HuH-7.5 (cell line): ENCODE results near the gene ATXN1.

Experiments used
- DNase-seq: peaks from one replicate; pipeline ENCODE4 v3.0.0; 2011; ENCODE audit warnings: low spot score

Gene ATXN1

DNA sequence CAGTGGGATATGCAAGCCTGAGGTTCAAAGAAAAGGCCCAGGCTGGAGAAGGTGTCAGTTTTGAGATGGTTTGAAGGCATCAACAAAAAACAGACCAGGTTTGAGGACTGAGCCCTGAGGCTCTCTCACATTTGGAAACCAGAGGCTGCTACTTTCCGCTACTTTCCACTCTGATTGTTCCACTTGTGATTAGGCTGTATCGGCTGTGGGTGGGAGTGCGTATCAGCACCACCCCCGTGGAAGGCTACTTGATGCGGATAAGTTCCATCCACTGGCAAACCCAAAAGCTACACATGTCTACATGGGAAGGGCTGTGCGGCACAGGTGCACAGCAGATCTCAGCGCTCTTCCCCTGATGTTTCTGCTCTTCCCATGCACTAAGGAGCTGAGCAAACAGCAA is 324.2 kb downstream of the ATXN1 start:
- no peak for DNase-seq

DNA sequence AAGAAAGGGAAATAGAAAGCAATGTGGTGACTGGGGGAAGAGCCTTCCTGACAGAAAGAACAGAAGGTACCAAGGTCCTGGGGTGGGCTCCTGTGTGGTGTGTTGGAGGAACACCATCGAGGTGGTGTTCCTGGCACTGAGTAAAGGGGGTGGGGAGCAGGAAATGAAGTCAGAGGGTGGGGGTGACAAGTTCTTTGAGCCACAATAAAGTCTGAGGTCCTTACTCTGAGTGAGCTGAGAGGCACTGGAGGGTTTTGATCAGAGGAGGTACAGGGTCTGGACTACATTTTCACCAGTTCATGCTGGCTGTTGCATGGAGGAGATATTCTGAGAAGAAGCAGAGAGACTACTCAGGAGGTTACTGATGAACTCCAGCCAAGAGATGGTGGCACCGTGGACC is 324.7 kb downstream of the ATXN1 start:
- DNase-seq, result no peak

DNA sequence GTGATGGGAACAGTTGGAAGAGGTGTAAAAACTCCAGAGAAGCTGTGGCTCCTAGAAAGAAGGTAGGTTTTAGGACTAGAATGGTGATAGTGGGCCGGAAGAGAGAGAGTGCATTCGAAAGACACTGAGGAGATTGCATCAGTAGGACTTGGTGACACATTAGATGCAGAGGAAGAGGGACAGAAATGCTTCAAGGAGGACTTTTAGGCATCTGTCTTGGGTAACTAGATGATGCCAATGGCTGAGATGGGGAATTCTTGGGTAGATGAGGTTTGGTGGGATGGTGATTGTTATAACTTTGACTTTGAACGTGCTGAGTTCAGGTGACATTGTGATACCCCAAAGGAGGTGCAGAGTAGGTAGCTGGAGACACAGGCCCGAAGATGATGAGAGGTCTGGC is 326.4 kb downstream of the ATXN1 start:
- no peak for DNase-seq

DNA sequence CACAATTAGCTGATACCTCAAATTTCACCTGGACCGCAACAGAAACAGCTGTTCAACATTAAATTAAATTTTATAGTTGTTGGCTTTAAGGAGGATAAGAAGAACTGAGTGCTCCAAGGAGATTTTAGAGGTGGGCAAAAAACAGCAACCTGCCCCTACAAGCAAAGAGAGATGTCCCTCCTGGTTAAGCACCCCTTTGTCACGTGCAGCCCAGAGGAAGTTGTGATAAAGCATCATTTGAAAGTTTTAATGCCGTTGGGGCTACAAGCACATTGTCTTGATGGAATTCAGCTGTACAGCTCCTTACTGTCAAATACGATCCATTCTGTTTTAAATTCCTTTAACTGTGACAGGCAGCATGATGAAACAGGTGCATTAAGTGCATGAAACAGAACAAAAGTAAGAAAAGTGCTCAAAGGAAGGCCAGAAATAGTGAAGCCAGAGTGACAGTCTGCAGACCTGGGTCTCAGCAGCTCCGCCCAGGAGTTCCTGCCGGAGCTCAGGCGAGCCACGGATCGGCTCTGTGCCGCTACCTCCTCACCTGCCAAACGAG is 327.8 kb downstream of the ATXN1 start:
- no peak for DNase-seq

DNA sequence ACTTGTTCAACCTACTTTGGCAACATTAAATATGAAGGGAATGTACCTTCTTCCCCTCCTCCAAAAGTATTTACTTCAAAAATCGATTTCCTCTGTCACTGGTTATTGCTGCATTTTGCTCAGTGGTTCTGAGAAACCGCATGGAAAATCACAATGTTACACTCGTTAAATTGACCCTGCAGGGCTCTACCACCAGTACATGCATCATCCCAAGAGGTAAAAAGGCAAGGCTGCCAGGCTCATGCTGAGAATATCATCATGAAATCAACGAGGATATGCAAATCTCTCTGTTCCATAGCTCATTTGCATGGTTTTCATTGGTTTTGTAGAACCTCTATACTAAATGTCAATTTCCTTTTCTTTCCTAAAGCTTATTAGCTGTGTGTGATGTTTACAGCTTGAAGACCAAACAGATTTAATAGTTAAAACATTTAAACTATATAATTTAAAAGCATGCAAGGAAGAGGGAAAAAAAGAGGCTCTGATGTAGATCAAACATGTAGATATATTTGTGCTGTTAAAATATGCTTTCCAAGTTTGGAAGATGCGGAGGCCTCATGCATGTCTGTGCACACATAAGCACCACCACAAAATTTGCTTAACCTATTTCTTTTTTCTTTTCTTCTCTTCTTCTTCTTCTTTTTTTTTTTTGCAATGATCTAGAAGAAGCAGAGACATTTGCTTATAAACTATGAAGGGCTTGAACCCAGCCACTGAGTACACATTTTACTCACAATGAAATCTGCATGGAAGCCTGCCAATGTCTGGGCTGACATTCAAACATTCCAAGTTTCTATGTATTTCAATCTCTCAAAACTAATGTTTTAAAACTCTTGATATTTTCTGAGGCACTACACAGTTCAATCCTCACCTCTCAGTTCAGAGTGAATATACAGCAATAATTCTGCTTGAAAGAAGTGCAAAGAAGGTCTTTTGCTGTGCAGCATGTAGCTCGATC is 328.9 kb downstream of the ATXN1 start:
- DNase-seq, result no peak

DNA sequence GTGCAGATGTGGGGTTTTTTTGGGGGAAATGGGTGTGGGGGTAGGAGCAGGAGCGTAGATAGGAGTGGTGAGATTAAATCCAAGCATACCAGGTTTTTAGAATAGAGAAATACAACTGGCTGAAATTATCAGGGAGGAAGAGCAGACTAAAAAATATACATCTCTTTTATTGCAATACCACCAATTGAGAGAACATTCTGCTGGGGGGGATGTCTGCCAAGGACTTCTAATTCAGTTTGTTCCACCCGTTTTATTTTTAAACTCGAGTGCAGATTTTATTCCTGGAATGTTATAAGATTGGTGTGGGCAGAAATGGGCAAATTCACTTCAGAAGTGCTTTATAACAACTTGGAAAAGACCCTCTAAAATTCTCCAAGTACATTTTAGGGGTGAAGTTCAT is 330.2 kb downstream of the ATXN1 start:
- no peak for DNase-seq

DNA sequence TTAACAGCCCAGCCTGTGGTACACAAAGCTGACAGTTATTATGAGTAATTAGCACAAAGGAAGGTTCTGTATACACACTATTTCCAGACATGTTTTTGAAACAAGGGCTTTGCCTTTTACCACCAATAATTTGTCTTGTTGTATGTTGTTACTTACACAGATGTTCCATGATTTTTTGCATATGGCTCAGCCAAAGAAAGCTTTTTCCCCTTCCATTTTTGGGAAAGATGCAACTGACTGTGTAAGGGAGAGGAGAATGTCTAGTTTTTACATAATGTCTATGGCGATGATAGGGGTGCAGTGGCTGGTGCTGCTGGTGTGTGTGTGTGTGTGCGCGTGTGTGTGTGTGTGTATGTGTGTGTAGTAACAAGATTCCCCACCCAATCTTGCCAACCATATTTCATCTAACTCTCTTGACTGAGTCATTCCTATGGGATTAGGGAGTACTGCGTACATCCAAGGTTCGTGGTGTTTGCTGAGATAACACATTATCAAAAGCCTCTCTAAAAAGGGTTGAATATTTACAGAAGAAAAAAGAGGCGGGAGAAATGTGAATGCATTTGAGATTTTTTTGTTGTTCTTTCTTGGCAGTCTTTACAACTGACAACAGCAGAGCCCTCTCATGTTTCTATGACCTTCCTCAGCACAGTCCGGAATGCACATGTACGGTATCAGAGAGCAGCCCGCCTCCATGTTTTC is 330.7 kb downstream of the ATXN1 start:
- DNase-seq, result no peak

DNA sequence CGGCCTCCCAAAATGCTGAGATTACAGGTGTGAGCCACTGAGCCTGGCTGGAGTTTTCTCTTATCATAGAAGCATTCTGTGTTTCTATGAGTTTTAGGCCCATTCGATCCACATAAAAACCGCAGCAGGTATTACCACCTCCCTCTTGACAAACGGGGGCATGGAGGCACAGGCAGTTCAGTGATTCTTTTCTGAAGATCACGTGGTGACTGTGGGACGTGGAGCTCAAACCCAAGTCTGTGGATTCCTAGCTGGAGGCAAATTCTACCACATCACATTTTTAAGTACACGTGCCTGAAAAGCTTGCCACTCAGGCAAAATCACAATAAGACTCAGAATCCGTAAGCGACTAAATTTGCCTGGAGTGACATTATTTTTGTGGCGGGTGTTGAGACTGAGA is 331.6 kb downstream of the ATXN1 start:
- DNase-seq, result no peak

DNA sequence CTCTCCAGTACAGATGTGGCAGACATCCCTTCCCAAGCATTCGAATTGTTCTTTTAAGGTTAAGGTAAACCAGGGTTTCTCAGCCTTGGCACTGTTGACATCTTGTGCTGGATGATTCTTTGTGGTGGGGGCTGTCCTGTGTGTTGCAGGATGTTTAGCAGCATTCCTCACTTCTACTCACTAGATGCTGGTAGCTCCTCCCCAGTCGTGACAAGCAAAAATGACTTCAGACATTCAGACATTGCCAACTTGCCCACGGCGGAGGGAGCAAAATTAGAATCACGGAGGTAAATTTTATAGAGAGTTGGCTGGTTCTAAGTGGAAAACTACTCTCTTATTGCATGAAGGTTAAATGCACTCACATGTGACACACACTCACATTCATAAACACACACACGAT is 334.1 kb downstream of the ATXN1 start:
- DNase-seq, result no peak

DNA sequence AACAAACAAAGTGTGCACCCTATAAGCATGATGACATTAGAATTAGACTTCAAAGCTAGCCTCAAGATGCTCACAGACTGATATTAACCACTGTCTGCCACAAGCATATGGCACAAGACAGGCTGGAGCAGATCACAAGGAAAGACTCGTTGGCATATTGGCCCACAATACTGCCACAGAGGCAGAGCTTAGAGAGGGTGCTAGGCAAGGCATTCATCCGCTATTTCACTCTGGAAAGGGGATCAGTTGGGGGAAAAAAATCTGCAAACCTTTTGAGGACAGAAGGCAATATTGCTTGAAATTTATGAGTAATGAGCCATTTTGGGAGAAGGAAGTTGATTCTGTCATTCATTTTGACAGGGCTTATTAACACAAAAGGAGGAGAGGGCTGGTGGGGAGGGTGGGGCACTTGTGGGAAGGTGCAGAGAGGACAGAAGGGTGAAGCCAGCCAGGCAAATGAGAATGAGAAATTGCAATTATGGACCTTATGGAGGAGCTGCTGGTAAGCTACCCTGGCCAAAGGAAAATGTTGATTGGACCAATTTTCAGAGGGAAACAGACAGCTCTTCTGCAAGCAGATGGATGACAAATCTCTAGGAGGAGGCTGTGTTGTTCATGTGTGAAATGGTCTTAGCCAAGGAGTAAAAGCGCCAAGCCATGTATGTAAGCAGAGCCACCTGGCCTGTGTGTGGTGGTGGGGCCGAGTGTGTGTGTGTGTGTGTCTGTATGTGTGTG is 335.2 kb downstream of the ATXN1 start:
- no peak for DNase-seq

DNA sequence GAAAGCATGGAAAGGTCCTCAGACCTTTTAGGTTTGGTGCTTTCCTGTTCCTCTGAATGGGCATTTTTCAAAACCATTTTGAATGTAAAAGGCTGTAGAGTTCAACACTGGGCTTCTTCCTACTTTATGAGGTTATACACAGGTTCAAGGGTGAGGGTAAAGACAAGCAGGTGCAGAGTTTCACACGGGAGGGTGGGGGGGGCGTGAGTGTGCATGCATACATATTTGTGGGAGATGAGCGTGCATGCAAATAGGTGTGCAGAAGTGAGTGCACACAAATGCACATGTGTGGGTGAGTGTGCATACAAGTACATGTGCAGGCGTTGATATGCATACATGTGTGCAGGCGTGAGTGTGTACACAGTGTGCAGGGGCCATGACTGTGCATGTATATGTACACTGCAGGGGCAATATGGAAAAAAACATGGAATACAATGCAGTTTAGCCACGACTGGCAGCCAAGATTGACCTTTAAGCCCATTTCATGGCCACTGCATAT is 339.7 kb downstream of the ATXN1 start:
- DNase-seq, result no peak

DNA sequence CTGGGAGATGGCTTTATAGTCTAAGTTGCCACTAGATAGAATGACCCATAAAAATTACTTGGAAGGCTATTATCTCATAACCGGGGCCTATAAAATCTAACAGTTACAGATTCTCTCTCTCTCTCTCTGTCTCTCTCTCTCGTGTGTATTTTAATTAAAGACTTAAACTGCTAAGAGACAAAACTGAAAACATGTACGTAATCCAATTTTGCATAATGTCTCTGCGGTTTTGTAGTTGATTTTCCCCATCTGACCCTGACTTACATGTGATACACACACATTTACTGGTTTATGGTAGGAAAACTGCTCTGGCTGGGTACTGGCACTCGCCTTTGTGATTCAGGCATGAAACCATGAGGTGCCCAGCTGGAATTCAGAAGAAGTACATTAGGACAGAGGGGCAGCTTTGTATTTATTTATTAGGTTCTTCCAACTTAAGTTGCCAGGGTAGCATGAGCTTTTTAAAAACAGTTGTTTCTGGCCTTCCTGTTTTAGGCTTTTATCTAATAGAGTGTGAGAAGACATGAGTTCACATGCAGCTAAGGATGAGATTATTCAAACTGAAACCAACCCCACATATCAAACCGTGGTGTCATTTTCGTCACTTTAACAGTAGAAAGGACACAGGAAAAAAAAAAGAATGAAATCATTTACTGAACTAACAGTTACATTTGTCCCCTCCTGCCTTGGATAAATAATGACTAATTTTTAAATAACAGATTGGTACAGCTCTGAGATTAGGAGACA is 340.4 kb downstream of the ATXN1 start:
- no peak for DNase-seq

DNA sequence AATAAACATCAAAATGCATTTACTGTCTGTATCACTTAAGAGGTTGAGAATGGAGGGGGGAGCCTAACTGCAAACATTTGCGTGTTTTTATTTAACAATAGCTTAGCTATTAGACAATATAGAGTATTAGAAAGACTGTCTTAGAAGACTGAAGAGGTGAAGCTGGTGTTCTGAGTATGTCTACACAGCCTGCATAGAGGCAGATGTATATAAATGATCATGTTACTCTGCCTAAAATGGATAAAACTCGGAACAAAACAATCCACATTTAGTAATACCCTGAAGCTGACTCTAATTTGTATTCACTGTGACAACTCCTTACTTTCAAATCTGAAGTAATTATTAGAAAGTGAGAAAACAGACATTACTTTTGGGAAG is 340.9 kb downstream of the ATXN1 start:
- no peak for DNase-seq

DNA sequence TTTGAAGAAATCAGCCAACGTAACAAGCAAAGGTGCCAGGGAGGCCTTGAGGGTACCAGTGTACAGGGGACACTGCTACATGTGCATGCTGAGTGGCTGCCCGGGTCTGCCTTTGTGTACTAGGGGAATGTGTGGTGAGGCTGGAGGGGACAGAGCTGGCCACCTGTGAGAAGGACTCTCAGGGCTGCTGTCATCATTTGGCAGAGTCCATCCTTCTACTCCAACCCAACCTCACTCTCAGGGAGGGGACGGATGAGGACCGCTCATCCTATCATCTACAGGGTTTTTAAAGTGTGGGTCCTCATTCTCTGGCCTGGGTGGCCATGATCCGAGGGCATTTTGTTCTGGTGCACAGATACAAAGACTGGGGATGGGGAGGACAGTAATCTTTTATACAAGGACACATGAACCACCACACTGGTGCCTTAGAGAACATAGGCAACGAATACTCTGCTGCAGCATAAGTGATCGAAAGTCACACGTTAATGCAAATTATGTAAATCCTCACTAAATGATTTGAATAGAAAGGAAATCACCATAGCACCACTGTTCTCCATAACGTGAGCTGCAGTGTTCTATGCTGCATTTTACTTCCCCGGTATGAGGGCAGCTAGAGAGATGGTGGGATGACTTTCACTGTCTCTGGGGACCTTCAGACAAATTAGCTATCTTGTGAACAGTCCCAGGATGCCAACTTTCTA is 341.5 kb downstream of the ATXN1 start:
- no peak for DNase-seq

DNA sequence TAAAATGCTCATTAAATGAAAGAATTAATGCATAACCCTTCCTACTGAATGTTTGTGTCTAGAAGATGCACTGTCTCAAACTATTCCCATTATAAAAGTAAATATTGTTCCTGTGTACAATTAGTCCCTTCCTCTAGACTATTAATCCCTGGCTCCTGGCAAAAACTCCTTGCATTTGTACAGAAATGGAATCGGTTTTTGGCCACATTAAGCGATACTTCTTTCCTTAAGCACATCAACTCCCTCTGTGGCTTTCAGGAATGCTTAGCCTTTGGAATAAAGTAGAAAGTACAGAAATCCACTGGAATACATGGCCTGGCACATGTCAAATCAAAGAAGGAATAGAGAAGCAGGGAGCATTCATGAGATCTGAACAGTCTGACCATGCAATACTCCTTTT is 343.1 kb downstream of the ATXN1 start:
- DNase-seq, result no peak

DNA sequence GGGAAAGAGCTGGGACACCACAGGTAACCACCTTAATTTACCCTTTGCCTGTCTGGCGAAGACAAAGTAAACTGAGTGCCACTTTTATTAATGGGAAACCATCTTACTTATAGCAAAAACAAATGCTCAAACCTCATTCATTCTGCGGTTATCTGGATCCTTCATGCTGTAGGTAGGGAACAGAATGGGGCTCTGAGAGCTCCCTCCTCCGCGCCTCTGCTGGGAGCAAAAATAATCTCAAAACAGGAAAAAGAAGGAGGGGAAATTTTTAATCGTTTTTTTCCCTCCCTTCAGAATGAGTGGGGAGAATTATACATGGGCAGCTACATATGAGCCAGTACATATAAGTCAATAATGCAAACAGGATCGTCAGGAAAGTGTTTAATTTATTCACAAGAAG is 345.6 kb downstream of the ATXN1 start:
- no peak for DNase-seq

DNA sequence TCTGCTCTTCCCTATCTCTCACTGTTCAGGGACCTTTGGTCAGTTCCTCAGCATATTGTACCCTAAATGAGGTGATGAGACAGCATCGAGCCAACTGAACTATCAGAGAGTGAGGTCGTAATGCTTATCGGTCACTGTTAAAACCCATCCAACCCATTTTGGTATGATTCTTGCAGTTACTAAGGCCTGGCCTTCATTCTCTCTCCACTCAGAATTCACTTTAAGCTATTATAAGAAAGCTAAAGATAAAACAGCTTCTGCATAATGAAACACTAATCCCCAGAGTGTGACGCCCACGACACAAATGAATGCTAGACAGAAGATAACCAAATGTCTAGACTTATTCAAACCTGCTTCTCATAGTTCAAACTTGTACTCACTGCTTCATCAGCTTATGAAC is 347.1 kb downstream of the ATXN1 start:
- no peak for DNase-seq

DNA sequence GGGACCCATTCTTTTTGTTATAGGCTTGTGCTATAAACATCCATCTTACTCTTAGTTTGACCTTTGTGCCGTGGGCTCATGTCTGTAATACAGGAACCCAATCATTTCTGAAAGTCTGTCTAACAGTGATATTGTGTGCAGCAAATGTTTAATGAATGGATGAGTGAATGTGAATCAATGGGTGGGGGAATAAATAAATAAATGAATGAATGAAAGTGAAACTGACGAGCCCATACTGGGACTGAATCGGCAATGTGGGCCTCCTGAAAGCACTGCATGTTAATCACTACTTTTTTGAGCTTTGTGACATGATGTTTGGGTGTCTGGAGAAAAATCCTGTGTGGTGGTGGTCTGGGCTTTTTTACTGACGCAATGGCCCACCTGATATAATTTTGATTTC is 347.9 kb downstream of the ATXN1 start:
- DNase-seq, result no peak

DNA sequence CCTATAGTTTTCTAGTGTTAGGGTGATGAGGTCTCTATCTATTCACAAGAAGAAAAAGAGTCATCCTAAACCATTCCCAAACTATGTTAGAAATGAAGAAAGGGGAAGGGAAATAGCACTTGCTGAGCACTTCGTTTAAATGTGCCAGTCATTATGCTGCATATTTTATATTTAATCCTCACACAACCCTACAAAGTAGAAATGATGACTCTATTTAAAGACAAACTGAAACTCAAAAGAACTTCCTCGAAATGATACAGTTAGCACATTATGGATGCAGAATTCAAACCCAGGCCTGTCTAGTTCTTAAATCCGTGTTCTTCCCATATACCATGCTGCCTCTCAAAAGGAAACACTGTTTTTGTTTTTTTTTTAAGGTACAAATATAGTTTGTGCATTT is 348.3 kb downstream of the ATXN1 start:
- DNase-seq, result no peak

DNA sequence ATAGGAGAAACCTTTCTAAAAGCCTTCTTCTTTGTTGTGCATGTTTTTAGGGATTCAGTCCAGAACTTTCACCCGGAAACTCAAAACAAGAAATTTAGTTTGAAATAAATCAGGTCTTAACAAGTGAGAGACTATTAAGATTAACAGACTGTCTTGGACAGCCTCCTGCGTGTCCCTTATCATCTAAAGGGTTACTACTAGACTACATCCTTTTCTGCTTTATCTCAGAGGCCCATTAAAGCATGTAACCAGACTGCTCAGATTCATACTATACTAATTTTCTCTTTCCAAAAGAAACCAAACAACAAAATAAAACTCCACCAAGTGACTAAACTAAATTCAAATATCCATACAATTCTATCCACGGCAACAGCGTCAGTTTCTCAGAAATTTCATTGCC is 349.1 kb downstream of the ATXN1 start:
- DNase-seq, result no peak
